Measurements from ENCODE around the gene MTX1. TPM values are rescaled to one million over a fixed set of nuclear protein-coding genes. Genes with fewer than 3 reads are reported as not detected.
A peak's percentile ranks its signal among the peaks of the same experiment; 100 is the strongest.

The MTX1 gene
- total and polyA plus RNA-seq, 2 experiments from 2014 or later = 77.7 to 106 TPM

GRCh38 chr1:155250633-155251449 is 42.3 kb downstream of the MTX1 start:
- no peaks in the 10 kb centered on the region for H3K9me3 Mint-ChIP-seq
- H3K27me3 Mint-ChIP-seq (ENCODE audit: insufficient read depth, low read depth, poor library complexity) = peaks cover 18% of the 10 kb centered on the region
- Histone ChIP-seq H4K20me1 (replicated peaks; ENCODE audit: insufficient read depth) (no peaks in the 10 kb centered on the region), H3K36me3 (ENCODE audit: insufficient read depth) (no peaks in the 10 kb centered on the region), H2AFZ (0 out of 2 replicates have a peak overlapping the region, but pooled peaks have one; percentile 89), H3K9me2 (ENCODE audit: insufficient read depth) (no peaks in the 10 kb centered on the region), H3K4me2 (peak overlapping the region; percentile 91), H3F3A (replicated peaks; ENCODE audit: low read depth) (peaks cover 12% of the 10 kb centered on the region; the same call in 1 of the 2 replicates), H3K27me3 (ENCODE audit: insufficient read depth) (peaks cover 11% of the 10 kb centered on the region), H3K27ac (ENCODE audit: low read depth) (no peak overlapping the region), H3K4me1 (ENCODE audit: insufficient read depth) (peaks cover 14% of the 10 kb centered on the region; the same call in 1 of the 2 replicates), H3K79me2 (replicated peaks; ENCODE audit: insufficient read depth) (no peaks in the 10 kb centered on the region; the same call in 1 of the 2 replicates), H3K4me3 (peak overlapping the region; percentile 70)
- H3K4me1 Mint-ChIP-seq = peaks cover 26% of the 10 kb centered on the region
- TF ChIP-seq ZNF462 (CRISPR knock-in tag; IDR thresholded peaks at IDR 0.05) (no peak), CTCF (conservative IDR thresholded peaks at IDR 0.05; ENCODE audit: low read depth in 2 of 2) (peak; percentile 98 to 100), ZNF114 (CRISPR knock-in tag; IDR thresholded peaks at IDR 0.05) (no peak), STAT1 (IDR thresholded peaks at IDR 0.05; ENCODE audit: unreplicated experiment) (no peak), REST (IDR thresholded peaks at IDR 0.05; ENCODE audit: unreplicated experiment) (no peak), CREB1 (CRISPR knock-in tag; IDR thresholded peaks at IDR 0.05; ENCODE audit: low read depth) (0 out of 2 replicates have a peak, but pooled peaks have one; percentile 4), ETS1 (IDR thresholded peaks at IDR 0.05) (no peak), POLR2AphosphoS5 (IDR thresholded peaks at IDR 0.05; ENCODE audit: low read depth) (no peak), ZNF331 (CRISPR knock-in tag; IDR thresholded peaks at IDR 0.05; ENCODE audit: low read depth) (no peak), JUNB (IDR thresholded peaks at IDR 0.05; ENCODE audit: unreplicated experiment) (no peak), EZH2 (IDR thresholded peaks at IDR 0.05; ENCODE audit: low read depth, unreplicated experiment) (no peak), EZH2phosphoT487 (IDR thresholded peaks at IDR 0.05; ENCODE audit: unreplicated experiment) (no peak)
- no peak overlapping the region for H3K27ac Mint-ChIP-seq
- ATAC-seq (peak; percentile 87), DNase-seq (ENCODE audit: low spot score) (peak; percentile 97)
- H3K36me3 Mint-ChIP-seq (ENCODE audit: low read depth) = peaks cover 23% of the 10 kb centered on the region; the same call in 2 of the 3 replicates
- H3K4me3 Mint-ChIP-seq = peak overlapping the region; percentile 65
